Kidney epithelial cell (primary cell): Measurements from ENCODE around the gene FADS2. TPM values are rescaled to one million over a fixed set of nuclear protein-coding genes. Genes with fewer than 3 reads are reported as not detected.

Experiments used
- DNase-seq: peaks from one replicate; pipeline ENCODE4 v3.0.0-alpha.2; 2010; ENCODE audit warnings: low read depth
- H3K27me3 ChIP-seq: 2 replicates; pipeline ENCODE4 v1.6.0; 2011; ENCODE audit warnings: low read length; ENCODE audit not compliant: control insufficient read depth, insufficient read depth
- H3K36me3 ChIP-seq: 2 replicates; pipeline ENCODE4 v1.5.1; 2011; ENCODE audit warnings: low read length; ENCODE audit not compliant: control insufficient read depth, insufficient read depth
- H3K4me3 ChIP-seq: 2 replicates; pipeline ENCODE4 v1.5.1; 2011; ENCODE audit warnings: low read depth, mild to moderate bottlenecking, control low read depth, low read length
- CTCF ChIP-seq: IDR thresholded peaks from 2 replicates; pipeline ENCODE4 v1.5.1; 2011; ENCODE audit warnings: mild to moderate bottlenecking, moderate library complexity, low read length, control low read depth, inconsistent platforms; ENCODE audit not compliant: insufficient read depth, poor library complexity, severe bottlenecking
- total RNA-seq: library from RNA; depleted of rRNA; stranded (reverse); fragments of >200 nt; gene quantifications from 2 replicates; pipeline ENCODE4 v1.2.3, GENCODE V29; 2015

FADS2 gene
- total RNA-seq, 1 donor from 2014 or later, result 235 TPM

DNA sequence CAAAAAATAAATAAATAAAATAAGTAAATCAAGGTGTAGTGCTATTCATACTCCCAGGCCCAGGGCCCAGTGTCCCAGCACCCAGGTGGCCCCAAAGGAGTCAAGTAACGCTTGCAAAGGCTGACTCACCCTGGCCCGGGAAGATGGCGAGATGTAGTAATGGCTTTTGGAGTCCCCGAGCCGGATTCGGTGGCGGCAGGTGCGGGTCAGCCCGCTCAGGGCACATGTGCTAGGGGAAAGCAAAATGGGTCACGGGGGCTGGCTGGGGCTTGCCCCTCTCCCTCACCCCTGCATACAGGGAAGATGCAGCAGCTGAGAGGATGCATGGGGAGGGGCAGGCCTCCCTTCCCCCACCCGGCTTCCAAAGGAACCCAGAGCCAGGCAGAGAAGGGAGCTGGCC is 74.2 kb downstream of the FADS2 start:
- H3K4me3 ChIP-seq, result no peak overlapping the region
- no peak for DNase-seq
- TF ChIP-seq CTCF, result no peak
- H3K27me3 ChIP-seq, result no peaks in the 10 kb centered on the region
- H3K36me3 ChIP-seq, result no peaks in the 10 kb centered on the region

DNA sequence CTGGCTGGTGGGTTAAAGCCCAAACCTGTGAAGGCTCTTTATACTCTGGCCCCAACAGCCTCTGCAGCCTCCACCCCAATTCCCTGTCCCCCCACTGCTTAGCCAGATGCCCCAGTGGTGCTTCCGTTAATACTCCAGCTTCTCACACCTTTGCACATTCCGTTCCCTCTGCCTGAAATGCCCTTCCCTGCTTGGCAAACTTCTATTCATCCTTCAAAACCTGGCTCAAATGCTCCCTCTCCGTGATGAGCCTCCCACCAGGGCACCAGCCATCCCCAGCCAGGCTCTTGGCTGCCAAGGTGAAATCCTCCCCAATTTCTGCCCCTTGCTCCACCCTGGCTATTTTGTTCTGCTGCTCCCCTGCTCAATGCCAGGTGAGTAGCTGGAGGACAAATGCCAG is 75.7 kb downstream of the FADS2 start:
- no peak for TF ChIP-seq CTCF
- no peak for DNase-seq
- no peak overlapping the region for H3K4me3 ChIP-seq
- no peaks in the 10 kb centered on the region for H3K27me3 ChIP-seq
- no peaks in the 10 kb centered on the region for H3K36me3 ChIP-seq

DNA sequence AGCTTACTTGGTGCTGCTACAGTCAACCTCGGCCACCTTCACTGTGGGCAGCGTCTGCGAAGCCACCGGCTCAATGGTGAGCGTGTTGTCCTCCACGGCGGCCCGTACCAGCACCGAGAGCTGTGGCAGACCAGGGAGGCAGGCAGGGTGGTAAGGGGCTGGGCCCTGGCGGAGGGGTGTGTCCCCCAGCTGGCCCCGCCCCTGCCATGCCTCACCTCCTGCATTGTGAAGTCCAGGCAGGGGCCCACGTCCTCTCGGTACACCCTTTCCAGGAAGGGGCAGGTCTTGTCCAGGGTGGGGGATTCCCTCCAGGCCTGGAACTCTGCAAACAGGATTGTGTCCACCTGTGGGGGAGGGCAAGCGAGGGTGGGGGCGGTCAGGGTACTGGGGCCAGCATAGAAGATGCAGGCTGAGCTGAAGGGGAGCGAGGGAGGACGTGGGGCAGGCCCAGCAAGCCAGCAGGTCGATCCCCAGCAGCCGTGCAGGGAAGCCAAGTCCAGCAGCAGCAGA is 76.5 kb downstream of the FADS2 start:
- no peak for TF ChIP-seq CTCF
- H3K27me3 ChIP-seq, result no peaks in the 10 kb centered on the region
- peak overlapping the region; percentile 16 for H3K4me3 ChIP-seq
- no peak for DNase-seq
- no peaks in the 10 kb centered on the region for H3K36me3 ChIP-seq

GRCh38 chr11:61905067-61905696 is 77.1 kb downstream of the FADS2 start:
- H3K36me3 ChIP-seq, result no peaks in the 10 kb centered on the region
- no peak for TF ChIP-seq CTCF
- no peak overlapping the region for H3K4me3 ChIP-seq
- no peak for DNase-seq
- H3K27me3 ChIP-seq, result no peaks in the 10 kb centered on the region

GRCh38 chr11:61905801-61906521 is 77.9 kb downstream of the FADS2 start:
- Histone ChIP-seq H3K36me3 (no peaks in the 10 kb centered on the region), H3K27me3 (no peaks in the 10 kb centered on the region), H3K4me3 (no peak overlapping the region)
- no peak for DNase-seq
- TF ChIP-seq CTCF, result no peak
